HepG2 (cell line): ENCODE results near the gene RAD54L.

Source experiments
- CHD2 ChIP-seq: IDR thresholded peaks from 2 replicates; pipeline ENCODE4 v1.6.1; 2011; ENCODE audit warnings: low read depth, low read length, improper control_type of control experiment
- CTCF ChIP-seq: sonication (generic); formaldehyde crosslinking; IDR thresholded peaks from 2 replicates; pipeline ENCODE4 v1.5.0; 2020; ENCODE audit warnings: mild to moderate bottlenecking, missing genetic modification reagents, moderate library complexity
- GABPA ChIP-seq, 2 experiments: IDR thresholded peaks; 2 replicates each; pipeline ENCODE4 v1.6.1; 2011 to 2016; ENCODE audit warnings: low read depth in 2 of 2, low read length in 1 of 2, missing biosample characterization in 1 of 2, missing genetic modification characterization in 1 of 2
- POLR2AphosphoS5 ChIP-seq: IDR thresholded peaks from 2 replicates; pipeline ENCODE4 v1.6.1; 2012; ENCODE audit warnings: low read depth, low read length
- SMAD3 ChIP-seq: sonication (generic); formaldehyde crosslinking; IDR thresholded peaks from 2 replicates; pipeline ENCODE4 v1.4.0; 2020; ENCODE audit warnings: missing genetic modification reagents
- ZHX2 ChIP-seq, 2 experiments: sonication (generic) in 1 of 2; formaldehyde crosslinking in 1 of 2; IDR thresholded peaks; 2 replicates each; pipeline versions ENCODE4 v1.6.1 to v1.9.0; 2014 to 2022; ENCODE audit warnings: antibody characterized with exemption in 1 of 2, borderline replicate concordance in 1 of 2, inconsistent platforms in 1 of 2, low read depth in 1 of 2, missing genetic modification reagents in 1 of 2

GRCh38 chr1:46210561-46210960, 37.0 kb upstream of the RAD54L start:
- no peak for TF ChIP-seq GABPA (IDR thresholded peaks at IDR 0.05; ENCODE audit: low read depth, low read length)
- no peak for TF ChIP-seq GABPA (CRISPR knock-in tag; IDR thresholded peaks at IDR 0.05; ENCODE audit: low read depth)
- TF ChIP-seq SMAD3 (CRISPR knock-in tag), result no peak
- TF ChIP-seq CTCF (CRISPR knock-in tag), result no peak
- TF ChIP-seq CHD2, result no peak
- TF ChIP-seq ZHX2 (IDR thresholded peaks at IDR 0.05; ENCODE audit: low read depth), result no peak
- no peak for TF ChIP-seq ZHX2 (CRISPR knock-in tag; IDR thresholded peaks at IDR 0.05; ENCODE audit: borderline replicate concordance)
- TF ChIP-seq POLR2AphosphoS5, result no peak
